Fibroblast of the aortic adventitia (primary cell): Measurements from ENCODE around the gene PCGF1. TPM values are rescaled to one million over a fixed set of nuclear protein-coding genes. Genes with fewer than 3 reads are reported as not detected.
A peak's percentile ranks its signal among the peaks of the same experiment; 100 is the strongest.

Experiments
- DNase-seq: peaks from one replicate; pipeline ENCODE4 v3.0.0-alpha.2; 2010; ENCODE audit warnings: low read depth
- H3K4me3 ChIP-seq: 2 replicates; pipeline ENCODE4 v1.5.1; 2011; ENCODE audit warnings: low read depth, mild to moderate bottlenecking, control low read depth, low read length, moderate library complexity
- CTCF ChIP-seq: IDR thresholded peaks from 2 replicates; pipeline ENCODE4 v1.5.1; 2011; ENCODE audit warnings: mild to moderate bottlenecking, low read length, control low read depth, inconsistent platforms; ENCODE audit not compliant: insufficient read depth
- total RNA-seq: library from RNA; depleted of rRNA; stranded (reverse); fragments of >200 nt; gene quantifications from 2 replicates; pipeline ENCODE4 v1.2.3, GENCODE V29; 2012; ENCODE audit warnings: low replicate concordance

The PCGF1 gene
- total RNA-seq, 1 donor = 27.5 TPM

- peak; percentile 31 for DNase-seq
- TF ChIP-seq CTCF = no peak
These were observed 23.0 kb upstream of the PCGF1 start for GRCh38 chr2:74530239-74531187.

GRCh38 chr2:74529357-74530238 is 22.1 kb upstream of the PCGF1 start, which contains the start of the genes AUP1 and HTRA2:
Gene AUP1, minus strand, starts transcription at chr2:74529706. Its CDS starts 77 bp downstream, at chr2:74529629.
Gene HTRA2, plus strand, starts transcription at chr2:74529933. Its CDS starts 74 bp downstream, at chr2:74530007.
- no peak for TF ChIP-seq CTCF
- DNase-seq = peak; percentile 99
- peak within 1 kb of the TSS; percentile 99 for H3K4me3 ChIP-seq

More at GRCh38 chr2:74530239-74531187, 23.0 kb upstream of the PCGF1 start:
- H3K4me3 ChIP-seq = peak overlapping the region; percentile 99

- DNase-seq = no peak
- TF ChIP-seq CTCF = no peak
- H3K4me3 ChIP-seq = peak overlapping the region; percentile 99
These were observed 21.3 kb upstream of the PCGF1 start for GRCh38 chr2:74528600-74529356.

GRCh38 chr2:74527741-74528140 is 20.2 kb upstream of the PCGF1 start:
- no peak overlapping the region for H3K4me3 ChIP-seq
- TF ChIP-seq CTCF = no peak
- DNase-seq = no peak

- no peak overlapping the region for H3K4me3 ChIP-seq
- DNase-seq = no peak
- TF ChIP-seq CTCF = no peak
These were observed 19.2 kb upstream of the PCGF1 start for GRCh38 chr2:74526649-74527230.
